ENCODE measurements around the gene TMED5. TPM values are rescaled to one million over a fixed set of nuclear protein-coding genes. Genes with fewer than 3 reads are reported as not detected.
"Not testable (repeated sequence)": the region's sequence is repeated elsewhere in the genome, so short reads cannot be mapped to it uniquely, and the experiment has no call there.

TMED5 gene
- total RNA-seq, 1 donor from 2014 or later: 92.7 TPM

- no peak for ATAC-seq
- Histone ChIP-seq H3K27ac (no peak overlapping the region), H3K36me3 (no peaks in the 10 kb centered on the region), H3K27me3 (no peaks in the 10 kb centered on the region), H3K4me1 (no peaks in the 10 kb centered on the region), H3K9me3 (no peaks in the 10 kb centered on the region), H3K4me3 (no peak overlapping the region)
- no peak for DNase-seq
- TF ChIP-seq CTCF (IDR thresholded peaks at IDR 0.05): no peak
- intact Hi-C loops (cut with DNase I): no loop called here
Observed at GRCh38 chr1:93167006-93167405, 13.2 kb downstream of the TMED5 start.

- H3K4me1 ChIP-seq; ATAC-seq; DNase-seq; intact Hi-C loops (cut with DNase I); H3K27ac ChIP-seq; H3K27me3 ChIP-seq; H3K36me3 ChIP-seq; H3K9me3 ChIP-seq; H3K4me3 ChIP-seq: not testable (repeated sequence)
Observed at GRCh38 chr1:93165895-93166294, 14.3 kb downstream of the TMED5 start.

- Histone ChIP-seq H3K4me3 (no peak overlapping the region), H3K4me1 (peaks cover 5% of the 10 kb centered on the region), H3K36me3 (peaks cover 3% of the 10 kb centered on the region), H3K27me3 (no peaks in the 10 kb centered on the region), H3K9me3 (no peaks in the 10 kb centered on the region), H3K27ac (no peak overlapping the region)
- ATAC-seq (peak; percentile 68), DNase-seq (no peak)
- no peak for TF ChIP-seq CTCF (IDR thresholded peaks at IDR 0.05)
- intact Hi-C loops (cut with DNase I): no loop called here
Observed at GRCh38 chr1:93164816-93165215, 15.4 kb downstream of the TMED5 start.

- intact Hi-C loops (cut with DNase I); ATAC-seq: not testable (repeated sequence)
Observed at GRCh38 chr1:93163314-93163713, 16.9 kb downstream of the TMED5 start.

GRCh38 chr1:93159337-93159736 lies 20.9 kb downstream of the TMED5 start:
- DNase-seq (no peak), ATAC-seq (no peak)
- H3K4me1 ChIP-seq: peaks cover 5% of the 10 kb centered on the region
- intact Hi-C loops (cut with DNase I): no loop called here
- no peak overlapping the region for H3K4me3 ChIP-seq
- H3K36me3 ChIP-seq: peaks cover 55% of the 10 kb centered on the region
- H3K27me3 ChIP-seq: no peaks in the 10 kb centered on the region
- TF ChIP-seq CTCF (IDR thresholded peaks at IDR 0.05): no peak
- no peak overlapping the region for H3K27ac ChIP-seq
- no peaks in the 10 kb centered on the region for H3K9me3 ChIP-seq

More at GRCh38 chr1:93163314-93163713, 16.9 kb downstream of the TMED5 start:
- H3K27ac ChIP-seq, H3K4me1 ChIP-seq, DNase-seq, H3K9me3 ChIP-seq, H3K27me3 ChIP-seq, H3K4me3 ChIP-seq: not testable (repeated sequence)
- H3K36me3 ChIP-seq: peaks cover 16% of the 10 kb centered on the region

- Histone ChIP-seq H3K9me3 (no peaks in the 10 kb centered on the region), H3K4me3 (no peak overlapping the region), H3K36me3 (peaks cover 89% of the 10 kb centered on the region), H3K4me1 (no peaks in the 10 kb centered on the region), H3K27ac (no peak overlapping the region), H3K27me3 (no peaks in the 10 kb centered on the region)
- DNase-seq (no peak), ATAC-seq (no peak)
- intact Hi-C loops (cut with DNase I): no loop called here
- TF ChIP-seq CTCF (IDR thresholded peaks at IDR 0.05): no peak
Observed at GRCh38 chr1:93155335-93155734, 24.9 kb downstream of the TMED5 start.

GRCh38 chr1:93154898-93155297 lies 25.3 kb downstream of the TMED5 start:
- no peak for TF ChIP-seq CTCF (IDR thresholded peaks at IDR 0.05)
- no peaks in the 10 kb centered on the region for H3K4me1 ChIP-seq
- H3K4me3 ChIP-seq: no peak overlapping the region
- no peak overlapping the region for H3K27ac ChIP-seq
- ATAC-seq (no peak), DNase-seq (no peak)
- H3K27me3 ChIP-seq: no peaks in the 10 kb centered on the region
- intact Hi-C loops (cut with DNase I): no loop called here
- H3K9me3 ChIP-seq: no peaks in the 10 kb centered on the region
- H3K36me3 ChIP-seq: peaks cover 92% of the 10 kb centered on the region

Data from upper lobe of right lung (tissue), 1 donor.